Measurements from ENCODE around the gene C9.
"Not testable (repeated sequence)": the region's sequence is repeated elsewhere in the genome, so short reads cannot be mapped to it uniquely, and the experiment has no call there.

C9 gene

DNA sequence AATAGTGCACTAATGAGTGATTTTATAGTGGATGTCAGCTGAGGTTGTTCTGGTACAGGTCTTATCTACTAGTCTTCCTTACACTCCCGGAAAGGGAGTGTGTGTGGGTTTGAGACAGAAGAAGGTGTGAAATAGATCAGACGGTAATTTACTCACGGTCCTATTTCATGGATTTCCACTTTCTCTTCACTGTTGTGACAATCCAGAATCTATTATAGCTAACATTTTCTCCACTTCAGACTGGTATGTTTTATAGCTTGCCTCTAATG, 7.0 kb upstream of the C9 start:
- DNase-seq (ENCODE audit: low spot score): no peak

DNA sequence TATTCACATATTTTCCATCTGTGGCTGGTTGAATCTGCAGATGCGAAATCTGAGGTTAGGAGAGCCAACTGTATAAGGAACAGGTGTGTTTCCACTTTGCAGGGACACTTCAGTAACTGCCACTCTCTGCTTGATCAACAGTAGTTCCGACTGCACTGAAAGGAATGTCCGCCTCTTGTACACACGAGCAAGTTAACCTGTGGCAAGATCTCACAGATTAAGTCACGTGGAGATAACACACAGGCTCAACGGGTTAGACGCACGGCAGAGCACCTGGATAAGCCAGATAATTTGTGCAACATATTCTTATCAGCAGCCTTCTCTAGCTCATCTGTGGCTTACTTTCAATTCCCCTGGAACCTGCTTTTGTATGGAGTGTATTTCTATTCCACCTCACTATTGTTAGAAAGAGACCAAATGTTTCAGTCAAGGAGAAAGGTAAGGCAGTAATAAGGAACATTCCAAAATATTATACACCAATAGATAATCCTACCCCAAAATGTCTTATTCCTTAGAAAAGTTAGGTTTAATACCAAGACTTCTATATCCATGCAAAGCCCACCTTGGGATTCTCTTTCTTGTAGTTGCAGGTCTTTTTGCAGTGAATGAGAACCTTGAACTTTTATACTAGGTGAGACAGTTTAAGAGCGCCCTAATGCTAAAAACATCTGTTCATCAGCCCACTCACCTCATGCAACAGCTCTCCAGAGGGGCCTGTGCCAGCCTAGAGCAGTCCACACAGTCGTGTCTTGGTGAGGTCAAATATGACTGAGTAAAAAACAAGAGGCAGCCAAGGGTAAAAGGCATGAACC, 6.5 kb upstream of the C9 start:
- DNase-seq (ENCODE audit: low spot score): no peak

DNA sequence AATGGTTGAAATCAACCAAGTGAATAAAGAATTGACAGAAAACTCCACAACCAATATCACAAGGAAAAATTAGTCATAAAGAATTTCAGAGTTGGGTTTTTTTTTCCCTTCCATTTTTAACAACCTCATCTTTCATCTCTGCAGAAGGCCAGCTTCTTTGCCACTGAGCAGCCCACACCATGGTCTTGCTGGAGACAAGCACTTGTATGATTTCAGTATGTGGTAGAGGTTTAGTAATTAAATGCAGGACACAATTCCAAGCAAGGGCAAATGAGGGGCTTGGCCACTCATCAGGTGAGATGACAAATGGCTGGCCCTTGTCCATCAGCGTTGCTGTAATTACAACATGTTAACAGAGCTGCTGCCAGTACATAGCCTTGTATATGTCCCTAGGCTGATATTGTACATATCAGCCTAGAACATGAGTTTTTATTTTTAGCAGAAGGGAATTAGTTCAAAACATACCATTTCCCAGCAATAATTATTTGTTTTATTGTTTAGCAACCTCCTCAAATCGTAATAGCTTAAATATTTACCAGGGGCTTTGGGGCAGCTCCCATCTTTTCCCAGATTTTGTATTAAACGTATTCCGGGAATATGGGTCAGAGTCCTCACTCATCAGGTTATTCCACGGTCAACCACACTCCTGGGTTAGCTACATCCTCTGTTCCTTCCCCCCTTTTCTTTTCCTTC, 5.0 kb upstream of the C9 start:
- DNase-seq (ENCODE audit: low spot score): no peak

DNA sequence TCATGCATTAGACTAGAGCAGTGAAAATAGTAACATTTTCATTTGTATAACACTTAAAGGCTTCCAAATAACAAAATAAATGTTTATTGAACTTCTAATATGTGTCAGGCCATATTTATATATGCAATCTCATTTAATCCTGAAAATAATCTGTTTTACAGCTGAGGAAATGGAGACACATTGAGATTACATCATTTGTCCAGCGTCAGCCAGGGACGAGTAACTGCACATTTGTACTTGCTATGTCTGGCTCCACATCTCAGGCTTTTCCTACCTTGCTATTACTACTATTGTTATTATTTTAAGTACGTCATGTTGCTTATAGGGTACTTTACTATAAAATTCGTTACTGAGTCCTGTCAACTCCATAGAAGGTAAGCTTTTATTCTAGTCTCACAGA, 3.8 kb upstream of the C9 start:
- DNase-seq (ENCODE audit: low spot score): no peak

DNA sequence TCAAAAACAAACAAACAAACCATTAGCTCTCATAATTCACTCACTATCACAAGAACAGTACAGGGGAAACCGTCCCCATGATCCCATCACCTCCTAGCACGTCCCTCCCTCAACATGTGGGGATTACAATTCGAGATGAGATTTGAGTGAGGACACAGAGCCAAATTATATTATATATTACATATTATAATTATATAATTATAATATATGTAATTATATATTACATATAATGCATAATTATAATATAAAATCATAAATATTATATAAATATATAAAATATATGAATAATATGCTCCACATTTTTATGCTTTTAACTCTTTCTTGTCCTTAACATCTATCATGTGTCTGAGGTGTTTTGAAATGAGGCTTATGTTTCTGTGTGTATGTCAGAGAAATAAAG, 3.4 kb upstream of the C9 start:
- DNase-seq (ENCODE audit: low spot score): no peak

DNA sequence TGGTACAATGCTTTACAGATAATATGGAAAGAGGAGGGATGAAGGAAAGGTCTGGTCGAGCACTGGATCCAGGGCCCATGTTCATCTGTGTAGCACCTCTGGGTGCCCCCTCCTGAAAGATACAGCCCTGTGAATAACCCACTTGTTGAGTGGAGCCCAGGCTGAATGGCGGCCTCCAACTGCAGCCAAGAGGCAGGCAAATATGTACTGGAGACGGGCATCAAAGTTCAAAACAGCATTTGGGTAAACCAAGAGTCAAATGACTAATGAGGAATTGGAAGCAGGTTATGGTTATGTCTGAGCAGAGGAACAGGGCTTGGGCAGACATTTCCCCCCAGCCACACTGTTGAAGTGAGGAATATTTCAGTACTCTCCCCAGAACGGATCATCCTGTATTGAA, 1.1 kb downstream of the C9 start:
- no peak for DNase-seq (ENCODE audit: low spot score)

DNA sequence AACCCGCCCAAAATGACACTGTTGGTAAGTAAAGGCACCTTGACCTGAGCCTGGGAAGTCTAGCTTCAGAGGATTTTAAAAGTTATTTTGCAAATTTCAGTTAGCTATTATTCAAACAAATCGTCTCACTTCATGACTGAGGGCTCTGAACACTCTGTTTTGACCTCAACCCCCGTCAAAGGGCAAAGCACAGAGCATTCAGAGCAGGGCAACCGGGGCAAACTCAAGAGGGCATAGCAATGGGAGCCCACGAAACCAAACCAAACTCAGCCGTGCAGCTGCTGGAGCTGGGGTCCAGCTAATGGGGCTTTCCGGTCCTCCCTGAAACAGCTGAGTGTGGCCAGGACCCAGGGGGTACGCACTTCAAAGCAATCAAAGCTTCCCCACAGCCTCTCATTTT, 1.6 kb downstream of the C9 start:
- DNase-seq (ENCODE audit: low spot score): no peak

DNA sequence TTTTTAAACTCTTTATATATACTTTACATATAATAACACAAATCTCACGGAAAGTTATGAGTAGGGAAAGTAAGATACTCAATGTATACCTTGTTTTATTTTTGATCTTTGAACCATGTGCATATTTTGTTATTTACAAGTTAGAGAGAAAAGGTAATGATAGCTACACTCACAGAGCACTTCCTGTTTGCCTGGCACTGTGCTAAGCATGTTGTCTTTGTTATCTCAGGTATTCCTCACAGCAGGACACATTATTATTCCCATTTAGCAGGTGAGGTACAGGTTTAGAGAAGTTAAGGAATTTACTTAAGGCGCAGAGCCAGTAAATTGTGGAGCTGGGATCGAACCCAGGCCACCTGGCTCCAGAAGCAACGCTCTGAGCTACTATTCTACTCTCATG, 3.0 kb downstream of the C9 start:
- no peak for DNase-seq (ENCODE audit: low spot score)

DNA sequence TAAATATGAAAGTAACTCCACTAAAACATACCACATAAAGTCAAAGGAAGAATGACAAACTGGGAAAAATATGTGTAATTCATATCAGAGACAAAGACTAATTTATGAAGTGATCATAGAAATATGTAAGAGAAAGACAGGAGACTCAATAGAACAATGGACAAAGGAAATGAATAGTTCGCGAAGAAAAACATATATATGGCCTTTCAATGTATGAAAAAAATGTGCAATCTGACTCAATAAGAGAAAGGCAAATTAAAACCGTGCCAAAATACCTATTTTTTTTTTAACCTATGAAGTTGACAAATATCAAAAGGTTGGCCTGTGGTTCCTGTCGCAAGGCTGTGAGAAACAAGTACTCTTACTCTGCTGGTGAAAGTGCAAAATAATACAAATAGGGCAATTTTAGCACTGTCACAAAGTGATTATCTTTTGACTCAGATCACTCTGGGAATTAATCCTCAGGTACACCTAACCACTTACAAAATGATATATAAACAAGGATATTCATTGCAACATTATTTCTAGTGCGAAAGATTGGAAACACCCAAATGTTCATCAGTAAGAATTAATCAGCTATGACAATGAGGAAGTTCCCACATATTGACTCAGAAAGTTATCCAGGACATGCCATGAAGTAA, 3.7 kb downstream of the C9 start:
- DNase-seq (ENCODE audit: low spot score): no peak

DNA sequence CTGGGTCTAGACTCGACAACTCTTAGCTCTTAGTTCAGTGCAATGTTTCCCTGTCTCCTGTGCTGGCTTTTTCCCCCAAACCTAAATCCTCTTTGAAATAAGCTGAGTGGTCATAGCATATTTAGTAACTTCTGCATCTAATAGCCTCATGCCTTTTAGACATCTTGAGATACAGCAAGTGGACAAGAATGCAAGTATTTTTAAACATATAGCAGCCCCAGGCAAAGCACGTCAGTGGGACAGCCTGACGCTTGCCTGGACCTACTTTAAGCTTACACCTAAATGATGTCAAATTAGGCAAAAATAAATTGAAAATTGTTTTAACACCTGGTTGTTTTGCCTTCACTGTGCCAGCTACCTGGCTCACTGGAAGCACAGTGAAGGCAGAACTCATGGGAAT, 8.0 kb downstream of the C9 start:
- no peak for DNase-seq (ENCODE audit: low spot score)

DNA sequence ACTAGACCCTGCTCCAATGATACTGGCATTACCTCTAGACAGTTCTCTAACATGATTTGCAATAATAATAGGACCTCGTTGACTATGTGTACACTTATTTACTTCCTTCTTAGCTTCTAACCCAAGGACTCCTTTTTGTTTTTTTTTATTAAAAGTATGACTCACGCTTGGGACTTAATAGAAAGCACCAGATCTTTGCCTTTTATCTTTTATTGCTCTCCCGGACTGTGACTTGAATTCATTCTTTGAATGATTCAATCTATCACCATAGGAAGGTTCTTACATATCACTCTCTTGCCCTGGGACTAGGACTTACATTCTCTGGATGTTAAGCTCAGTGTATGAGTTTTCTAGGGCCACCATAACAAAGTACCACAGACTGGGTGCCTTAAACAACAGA, 9.0 kb downstream of the C9 start:
- no peak for DNase-seq (ENCODE audit: low spot score)

DNA sequence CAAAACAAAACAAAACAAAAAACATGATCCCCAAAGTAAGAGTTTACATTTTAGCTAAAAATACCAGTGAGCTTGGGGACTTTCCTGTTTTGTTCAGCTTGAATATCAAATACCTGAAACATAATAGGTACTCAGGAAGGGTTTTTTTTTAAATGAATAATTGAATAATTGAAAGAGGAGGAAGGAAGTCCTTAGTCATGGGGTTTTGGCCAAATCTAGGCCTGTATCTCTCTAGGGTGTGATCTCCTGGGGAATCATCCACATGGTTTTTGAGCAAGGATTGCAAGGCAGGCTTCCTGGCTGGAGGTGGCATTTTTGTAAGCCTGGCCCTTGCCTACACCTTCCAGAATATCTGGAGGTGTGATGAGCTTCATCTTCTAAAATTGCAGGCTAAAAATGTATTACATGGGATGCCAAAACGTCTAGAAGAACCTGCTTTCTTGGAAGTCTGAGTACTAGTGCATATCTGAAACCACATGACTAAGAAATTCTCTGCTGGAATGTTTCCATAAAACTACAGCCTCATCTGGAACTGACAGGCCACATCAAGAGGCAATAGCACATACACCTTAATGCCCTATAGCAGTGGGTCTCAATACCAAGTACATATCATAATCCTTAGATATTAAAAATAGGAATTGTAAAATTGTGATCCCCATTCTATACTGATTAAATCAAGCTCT, 10.4 kb downstream of the C9 start:
- no peak for DNase-seq (ENCODE audit: low spot score)

DNA sequence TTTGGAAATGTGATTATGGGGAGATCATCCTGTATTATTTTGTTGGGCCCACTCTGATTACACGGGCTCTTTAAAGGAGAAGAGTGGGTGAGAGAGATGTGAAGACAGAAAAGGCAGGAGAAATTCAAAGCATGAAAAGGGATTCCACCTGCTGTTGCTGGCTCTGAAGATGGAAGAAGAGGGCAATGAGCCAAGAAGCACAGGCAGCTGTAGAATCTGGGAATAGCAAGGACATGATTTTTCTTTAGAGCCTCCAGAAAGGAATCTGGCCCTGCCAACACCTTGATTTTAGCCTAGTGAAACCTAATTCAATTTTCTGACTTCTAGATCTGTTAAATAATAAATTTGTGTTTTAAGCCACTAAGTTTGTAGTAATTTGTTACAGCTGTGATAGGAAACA, 11.3 kb downstream of the C9 start:
- DNase-seq (ENCODE audit: low spot score): no peak

DNA sequence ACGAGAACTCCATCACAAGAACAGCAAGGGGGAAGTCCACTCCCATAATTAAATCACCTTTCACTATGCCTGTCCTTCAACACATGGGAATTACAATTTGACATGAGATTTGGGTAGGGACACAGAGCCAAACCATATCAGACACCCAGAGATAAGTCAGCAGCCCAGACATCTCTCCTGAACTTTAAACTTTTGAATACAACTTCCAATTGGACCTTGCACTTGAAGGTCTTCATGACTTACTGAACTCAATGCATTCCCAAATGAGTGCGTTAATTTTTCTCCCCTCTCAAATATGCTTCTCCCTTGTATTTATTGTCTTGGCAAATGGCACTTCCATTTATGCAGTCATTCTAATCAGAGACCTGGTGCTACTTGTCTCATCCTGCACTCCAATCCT, 12.1 kb downstream of the C9 start:
- DNase-seq (ENCODE audit: low spot score): no peak

DNA sequence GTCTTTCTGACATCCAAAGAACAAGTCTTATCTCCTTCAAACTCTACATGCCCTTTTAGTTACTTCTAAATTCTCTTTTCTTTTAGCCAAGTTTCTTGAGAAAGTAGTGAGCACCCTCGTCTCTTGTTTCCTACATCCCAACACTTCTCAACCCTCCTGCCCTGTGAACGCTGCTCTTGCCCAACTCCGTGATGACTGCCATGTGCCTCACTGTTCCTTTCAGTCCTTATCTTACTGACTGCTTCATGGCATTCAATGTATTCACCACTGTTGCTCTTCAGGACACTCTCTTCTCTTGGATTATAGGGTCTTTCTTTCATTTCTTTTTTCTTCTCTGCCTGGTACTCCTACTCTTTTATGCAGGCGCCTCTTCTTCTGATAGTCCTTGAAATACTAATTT, 14.8 kb downstream of the C9 start:
- DNase-seq (ENCODE audit: low spot score): no peak

DNA sequence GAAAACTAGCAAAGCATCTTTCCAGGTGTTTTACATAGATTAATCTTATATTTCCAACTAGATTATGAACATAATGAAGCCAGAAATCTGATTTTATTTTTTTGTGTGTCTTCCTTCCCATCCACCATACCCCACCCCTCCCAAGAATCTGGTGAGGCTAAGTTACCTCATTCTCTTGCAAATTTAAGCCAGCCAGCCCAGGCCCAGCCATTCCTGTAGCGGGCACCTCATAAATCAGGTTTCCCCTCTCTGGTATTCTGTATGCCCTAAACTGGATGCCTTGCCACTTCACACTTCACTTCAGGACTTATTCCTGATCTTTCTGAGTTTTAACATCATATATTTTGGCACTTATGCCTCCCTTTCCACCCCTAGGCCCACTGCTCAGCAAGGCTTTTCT, 21.8 kb downstream of the C9 start:
- DNase-seq (ENCODE audit: low spot score): no peak

DNA sequence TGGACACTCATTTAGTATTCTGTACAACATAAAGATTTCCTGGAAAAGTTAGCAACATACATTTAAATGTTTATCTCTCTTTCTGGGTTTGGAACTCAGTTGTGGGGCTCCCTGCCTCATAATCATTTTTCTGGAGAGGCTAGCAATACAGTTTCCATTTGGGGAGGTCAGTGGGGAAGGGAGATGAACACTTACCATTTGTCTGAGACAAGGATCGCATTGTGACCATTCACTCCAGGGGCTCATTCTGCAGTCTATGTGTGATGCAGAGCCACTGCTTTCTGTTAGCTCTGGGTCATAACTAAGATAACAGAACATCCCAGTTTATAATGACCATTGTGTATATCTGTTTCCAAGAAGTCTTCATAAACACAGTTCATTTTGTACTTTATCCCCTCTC, 22.4 kb downstream of the C9 start:
- peak; percentile 7 for DNase-seq (ENCODE audit: low spot score)

DNA sequence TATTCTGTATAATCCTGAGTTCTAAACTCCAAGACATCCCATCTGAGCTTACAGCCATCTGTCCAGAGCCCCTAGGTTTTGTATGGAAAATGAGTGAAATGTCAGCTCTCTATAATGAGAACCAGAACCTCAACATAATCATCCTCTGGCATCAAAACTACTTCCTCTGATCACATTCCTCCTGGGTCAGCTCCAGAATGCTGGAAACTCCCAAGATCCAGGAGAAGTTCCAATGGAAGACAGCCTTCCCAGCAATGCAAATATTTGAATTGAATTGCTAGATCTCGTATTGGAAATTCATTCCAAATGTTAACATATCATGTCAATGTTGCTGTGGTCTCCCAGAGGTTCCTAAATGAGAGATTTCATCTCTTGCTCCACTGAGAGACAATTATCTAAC, 23.8 kb downstream of the C9 start:
- no peak for DNase-seq (ENCODE audit: low spot score)

DNA sequence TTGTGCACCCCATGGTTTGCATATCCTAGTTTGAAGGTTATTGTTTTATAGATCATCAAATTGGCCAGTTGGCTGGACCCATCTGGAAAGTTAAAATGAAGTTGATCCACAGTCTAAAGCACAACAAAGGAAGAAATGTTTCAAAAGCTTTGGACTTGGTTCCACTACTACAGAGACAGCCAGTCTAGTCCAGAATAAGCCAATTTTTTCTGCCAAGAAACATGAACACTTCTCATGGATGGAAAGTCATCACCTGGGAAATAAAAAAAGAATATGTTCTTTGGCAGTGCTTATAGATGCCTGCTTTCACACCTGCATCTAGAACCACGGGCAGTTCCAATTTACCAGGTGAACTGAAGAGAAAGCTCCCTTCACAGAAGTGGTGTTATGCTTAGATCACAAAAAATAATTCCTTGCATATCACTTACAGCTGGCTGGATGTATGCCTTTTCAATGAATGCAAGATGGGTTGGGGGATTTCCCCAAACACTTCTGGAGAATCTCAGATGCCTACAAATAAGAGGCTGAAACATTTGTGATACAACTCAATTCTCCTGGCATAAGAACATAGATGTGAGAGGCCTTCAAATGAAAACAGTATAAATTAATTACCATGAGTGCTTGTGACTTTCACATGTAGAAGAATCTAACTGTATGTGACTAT, 26.9 kb downstream of the C9 start:
- no peak for DNase-seq (ENCODE audit: low spot score)

DNA sequence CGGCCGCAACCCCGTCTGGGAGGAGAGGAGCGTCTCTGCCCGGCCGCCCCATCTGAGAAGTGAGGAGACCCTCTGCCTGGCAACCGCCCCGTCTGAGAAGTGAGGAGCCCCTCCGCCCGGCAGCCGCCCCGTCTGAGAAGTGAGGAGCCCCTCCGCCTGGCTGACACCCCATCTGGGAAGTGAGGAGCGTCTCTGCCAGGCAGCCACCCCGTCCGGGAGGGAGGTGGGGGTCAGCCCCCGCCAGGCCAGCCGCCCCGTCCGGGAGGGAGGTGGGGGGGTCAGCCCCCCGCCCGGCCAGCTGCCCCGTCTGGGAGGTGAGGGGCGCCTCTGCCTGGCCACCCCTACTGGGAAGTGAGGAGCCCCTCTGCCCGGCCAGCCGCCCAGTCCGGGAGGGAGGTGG, 30.0 kb downstream of the C9 start:
- DNase-seq (ENCODE audit: low spot score): not testable (repeated sequence)

DNA sequence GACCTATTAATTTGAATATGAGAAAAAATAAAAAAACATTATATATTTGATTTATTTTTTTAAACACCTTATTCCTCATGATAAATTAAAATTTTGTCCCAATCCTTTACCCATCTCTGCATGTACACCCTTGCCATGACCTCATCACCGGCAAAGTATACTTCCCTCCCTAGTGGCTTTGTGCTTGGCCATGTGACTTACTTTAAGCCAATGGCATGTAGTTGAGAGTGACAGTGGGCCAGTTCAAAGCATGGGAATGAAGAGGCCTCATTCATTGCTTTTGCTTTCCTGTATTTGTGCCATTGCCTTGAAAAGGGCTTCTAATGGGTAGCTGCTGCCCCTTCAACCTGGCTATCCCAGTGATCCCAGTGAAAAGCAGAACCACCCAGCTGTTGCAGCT, 31.2 kb downstream of the C9 start:
- DNase-seq (ENCODE audit: low spot score): no peak

DNA sequence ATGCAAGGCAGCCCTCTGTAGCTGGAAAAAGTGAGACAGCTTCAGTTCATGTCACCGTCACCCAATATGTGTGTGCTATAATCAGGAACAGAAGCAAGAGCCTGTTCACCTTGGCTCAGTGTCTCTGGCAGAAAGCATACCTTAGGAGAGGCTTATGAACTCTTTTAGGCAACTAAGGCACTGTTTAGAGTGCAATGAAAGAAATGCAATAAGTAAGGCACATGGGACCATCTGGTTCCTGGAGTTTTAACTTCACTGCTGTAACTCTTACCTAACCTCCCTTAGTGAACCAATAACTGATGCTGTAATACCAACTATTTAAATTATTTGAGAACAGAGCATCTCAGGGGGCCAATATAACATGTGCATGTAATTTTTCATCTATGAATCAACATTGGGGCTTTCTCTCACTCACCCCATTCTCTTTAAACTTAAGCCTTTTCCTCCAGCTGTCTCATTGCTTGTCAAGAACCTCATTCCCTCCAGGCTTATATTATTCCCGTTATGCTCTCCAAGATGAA, 32.4 kb downstream of the C9 start:
- no peak for DNase-seq (ENCODE audit: low spot score)
